ENCODE data around the gene ABHD10. TPM values are rescaled to one million over a fixed set of nuclear protein-coding genes. Genes with fewer than 3 reads are reported as not detected.

The ABHD10 gene
- total RNA-seq, 1 experiment from 2014 or later, result 21.8 TPM

DNA sequence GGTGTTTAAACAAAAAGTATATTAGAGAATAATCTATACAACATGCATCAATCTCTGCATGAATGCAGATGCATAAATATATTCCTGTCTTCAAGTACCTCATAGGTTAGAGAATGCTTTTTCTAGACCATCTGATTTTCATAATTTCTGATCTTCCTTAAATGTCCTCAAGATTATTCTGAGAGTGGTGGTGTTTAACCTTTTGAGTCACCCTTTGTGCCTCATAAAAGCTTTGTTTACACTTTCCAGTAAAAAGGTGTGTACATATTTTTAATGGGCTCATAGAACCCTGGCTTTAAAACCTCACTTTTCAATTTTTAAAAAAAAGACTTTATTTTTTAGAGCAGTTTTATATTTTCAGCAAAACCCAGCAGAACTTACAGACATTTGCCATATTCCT is 41.0 kb upstream of the ABHD10 start:
- H3K27ac ChIP-seq (ENCODE audit: insufficient read length, low read depth, low read length), result no peak overlapping the region
- H2BK15ac ChIP-seq (ENCODE audit: low read depth, low read length), result no peak overlapping the region
- no peaks in the 10 kb centered on the region for H3K9me3 ChIP-seq (ENCODE audit: control insufficient read depth, low read depth, low read length)
- H4K5ac ChIP-seq (ENCODE audit: insufficient read length, low read depth, low read length), result no peak overlapping the region
- H3K79me2 ChIP-seq (ENCODE audit: insufficient read depth, low read length), result no peaks in the 10 kb centered on the region
- no peak for DNase-seq
- H3K23ac ChIP-seq (ENCODE audit: insufficient read length, low read depth, low read length), result no peak overlapping the region
- no peaks in the 10 kb centered on the region for H3K4me1 Mint-ChIP-seq
- no peak overlapping the region for H2AFZ ChIP-seq (ENCODE audit: low read length)
- no peaks in the 10 kb centered on the region for H4K20me1 ChIP-seq (ENCODE audit: control insufficient read depth, insufficient read depth, insufficient read length)
- no peak overlapping the region for H3K18ac ChIP-seq (ENCODE audit: insufficient read length, low read depth, low read length)
- H4K8ac ChIP-seq (replicated peaks; ENCODE audit: insufficient read length, low read depth, low read length), result no peak overlapping the region
- H3K14ac ChIP-seq (ENCODE audit: insufficient read depth, low read length), result no peak overlapping the region
- no peak overlapping the region for H2BK12ac ChIP-seq (ENCODE audit: insufficient read length, low read depth, low read length)
- H2AK5ac ChIP-seq (ENCODE audit: insufficient read length, low read length), result no peak overlapping the region
- no peak overlapping the region for H3T11ph ChIP-seq (ENCODE audit: low read length)
- H3K27me3 Mint-ChIP-seq (ENCODE audit: low read depth), result no peaks in the 10 kb centered on the region
- H3K4me1 ChIP-seq (ENCODE audit: insufficient read depth, low read length), result no peaks in the 10 kb centered on the region
- no peak overlapping the region for H3K56ac ChIP-seq (ENCODE audit: insufficient read length, low read depth, low read length)
- no peak overlapping the region for H3K4ac ChIP-seq (ENCODE audit: low read depth, low read length)
- H3K27ac Mint-ChIP-seq, result no peak overlapping the region
- H2BK20ac ChIP-seq (ENCODE audit: low read depth, low read length, poor library complexity, severe bottlenecking), result no peak overlapping the region
- no peak overlapping the region for H2BK120ac ChIP-seq (ENCODE audit: low read depth, low read length, poor library complexity, severe bottlenecking)
- H3K9ac ChIP-seq (ENCODE audit: extremely low read depth, insufficient read length, low read length), result no peak overlapping the region
- no peak overlapping the region for H2BK5ac ChIP-seq (ENCODE audit: insufficient read length, low read length)
- no peaks in the 10 kb centered on the region for H3K23me2 ChIP-seq (ENCODE audit: insufficient read length, low read depth, low read length, poor library complexity, severe bottlenecking)
- no peak overlapping the region for H3K4me3 Mint-ChIP-seq
- no peak for TF ChIP-seq CTCF (conservative IDR thresholded peaks at IDR 0.05)
- no peaks in the 10 kb centered on the region for H3K27me3 ChIP-seq (ENCODE audit: insufficient read depth, low read length)
- no peak overlapping the region for H3K4me2 ChIP-seq (ENCODE audit: insufficient read depth, insufficient read length, low read length)
- no peaks in the 10 kb centered on the region for H3K9me3 Mint-ChIP-seq
- H4K91ac ChIP-seq (ENCODE audit: insufficient read length, low read depth, low read length), result no peak overlapping the region
- H3K79me1 ChIP-seq (ENCODE audit: insufficient read depth, low read depth, low read length, poor library complexity, severe bottlenecking), result no peaks in the 10 kb centered on the region
- H3K36me3 Mint-ChIP-seq (ENCODE audit: insufficient read depth in 1 of 3, low read depth in 3 of 3), result peaks cover 0 to 9% (median 5%) of the 10 kb centered on the region in 3 experiments; a peak in 3 of 7 replicates
